Cardiac fibroblast (primary cell): ENCODE measurements around the gene ANKRD17.
A peak's percentile ranks its signal among the peaks of the same experiment; 100 is the strongest.

Experiments used
- DNase-seq, 2 donors: peaks; one replicate each; pipeline versions ENCODE4 v3.0.0 to v3.0.0-alpha.2; 2010; ENCODE audit warnings: low read depth in 2 of 2
- H3K4me3 ChIP-seq, 2 donors: replicated peaks in 1 of 2; 1 replicate in 1 of 2; 2 replicates in 1 of 2; pipeline ENCODE4 v1.5.1; 2011; ENCODE audit warnings: low read depth in 2 of 2, low read length in 2 of 2, mild to moderate bottlenecking in 2 of 2, moderate library complexity in 1 of 2
- TF ChIP-seq, protein P1 (sequence below): IDR thresholded peaks from one replicate; pipeline ENCODE4 v1.5.1; 2011; ENCODE audit warnings: low read depth, mild to moderate bottlenecking, low read length, inconsistent platforms

The ANKRD17 gene

GRCh38 chr4:73248416-73248815 lies 10.2 kb downstream of the ANKRD17 start:
- DNase-seq, result no peak
- TF ChIP-seq, protein P1, sequence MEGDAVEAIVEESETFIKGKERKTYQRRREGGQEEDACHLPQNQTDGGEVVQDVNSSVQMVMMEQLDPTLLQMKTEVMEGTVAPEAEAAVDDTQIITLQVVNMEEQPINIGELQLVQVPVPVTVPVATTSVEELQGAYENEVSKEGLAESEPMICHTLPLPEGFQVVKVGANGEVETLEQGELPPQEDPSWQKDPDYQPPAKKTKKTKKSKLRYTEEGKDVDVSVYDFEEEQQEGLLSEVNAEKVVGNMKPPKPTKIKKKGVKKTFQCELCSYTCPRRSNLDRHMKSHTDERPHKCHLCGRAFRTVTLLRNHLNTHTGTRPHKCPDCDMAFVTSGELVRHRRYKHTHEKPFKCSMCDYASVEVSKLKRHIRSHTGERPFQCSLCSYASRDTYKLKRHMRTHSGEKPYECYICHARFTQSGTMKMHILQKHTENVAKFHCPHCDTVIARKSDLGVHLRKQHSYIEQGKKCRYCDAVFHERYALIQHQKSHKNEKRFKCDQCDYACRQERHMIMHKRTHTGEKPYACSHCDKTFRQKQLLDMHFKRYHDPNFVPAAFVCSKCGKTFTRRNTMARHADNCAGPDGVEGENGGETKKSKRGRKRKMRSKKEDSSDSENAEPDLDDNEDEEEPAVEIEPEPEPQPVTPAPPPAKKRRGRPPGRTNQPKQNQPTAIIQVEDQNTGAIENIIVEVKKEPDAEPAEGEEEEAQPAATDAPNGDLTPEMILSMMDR, result no peak
- no peak overlapping the region for H3K4me3 ChIP-seq

DNA sequence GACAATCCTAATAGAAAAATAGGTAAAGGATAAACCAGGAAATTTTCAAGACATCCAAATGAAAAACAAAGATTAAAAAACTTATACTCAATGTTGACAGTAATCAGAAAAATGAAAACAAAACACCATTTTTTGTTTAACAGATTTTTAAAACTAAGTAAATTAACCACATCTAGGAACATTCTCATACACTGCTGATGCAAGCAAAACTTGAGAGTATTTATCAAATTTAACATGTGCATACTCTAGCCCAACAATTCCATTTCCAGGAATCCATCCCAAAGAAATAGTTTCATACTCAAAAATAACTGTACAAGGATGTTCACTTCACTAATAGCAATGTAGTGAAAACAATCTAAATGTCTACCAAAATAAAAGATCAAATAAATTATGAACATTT lies 11.5 kb downstream of the ANKRD17 start:
- DNase-seq, result no peak
- TF ChIP-seq, protein P1, result no peak
- H3K4me3 ChIP-seq, result no peak overlapping the region

DNA sequence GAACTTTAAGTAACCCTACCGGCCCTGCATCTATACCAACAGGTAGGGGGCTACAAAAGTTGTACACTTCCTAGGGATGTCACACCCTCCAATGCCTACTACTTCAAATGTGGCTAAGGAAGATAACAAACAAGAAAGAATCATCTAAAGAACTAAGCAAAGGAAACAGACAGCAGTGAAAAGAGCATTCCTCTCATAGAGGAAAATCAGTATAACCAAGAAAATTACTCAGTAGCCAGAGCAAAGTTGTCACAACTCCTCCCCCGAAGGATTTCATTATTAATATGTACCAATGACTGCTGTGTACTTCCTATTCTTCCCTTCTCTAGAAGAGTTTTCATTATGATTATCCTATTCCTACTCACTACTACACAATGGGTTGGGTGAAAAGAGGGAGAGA lies 12.6 kb downstream of the ANKRD17 start:
- TF ChIP-seq, protein P1, result no peak
- no peak overlapping the region for H3K4me3 ChIP-seq
- no peak for DNase-seq

DNA sequence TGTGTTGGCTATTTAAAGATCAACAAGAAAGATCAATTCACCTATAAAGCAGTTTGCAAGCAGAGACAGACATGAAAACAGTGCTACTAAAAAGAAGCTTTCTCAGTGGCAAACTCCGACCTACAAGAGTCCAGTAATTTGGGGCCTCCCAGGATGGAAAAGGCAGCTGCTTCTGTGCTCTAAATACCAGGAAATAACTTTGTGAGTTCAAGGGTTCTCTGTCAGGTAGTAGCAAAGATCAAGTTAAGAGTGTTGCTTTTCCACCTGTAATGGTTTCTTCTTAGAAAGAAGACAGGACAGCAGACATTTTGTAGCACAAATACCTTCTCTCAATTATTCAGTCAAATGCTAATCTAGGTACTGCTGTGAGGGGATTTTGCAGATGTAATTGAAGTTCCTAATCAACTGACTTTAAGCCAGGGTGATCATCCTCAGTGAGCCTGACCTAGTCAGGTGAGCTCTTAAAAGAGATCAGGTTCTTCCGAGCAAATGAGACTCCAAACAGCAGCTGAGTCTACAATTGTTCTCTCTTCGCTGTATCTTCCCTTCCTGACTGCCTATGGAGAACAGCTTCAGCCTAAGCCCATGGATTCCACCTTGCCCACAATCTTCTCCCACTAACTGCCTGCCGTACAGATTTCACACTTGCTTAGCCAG lies 13.5 kb downstream of the ANKRD17 start:
- TF ChIP-seq, protein P1, result no peak
- DNase-seq, result no peak
- no peak overlapping the region for H3K4me3 ChIP-seq

DNA sequence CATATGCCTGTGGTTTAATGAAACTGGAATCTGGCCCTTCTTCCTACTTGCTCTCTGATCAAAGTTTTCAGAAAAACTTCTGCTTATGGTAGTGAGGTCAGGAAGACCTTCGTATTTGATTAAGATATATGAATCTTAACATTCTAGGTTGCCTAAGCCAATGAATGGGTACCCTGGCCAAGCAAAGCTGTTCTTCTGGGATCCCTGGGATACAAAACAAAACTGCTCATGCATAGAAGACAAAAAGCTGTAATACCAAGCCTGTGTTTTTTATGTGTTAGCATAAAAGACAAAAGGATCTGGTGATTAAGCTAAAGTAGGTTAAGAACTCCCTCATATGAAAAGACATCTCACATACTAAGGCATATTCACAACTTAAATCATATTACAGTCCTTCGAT lies 21.6 kb downstream of the ANKRD17 start:
- H3K4me3 ChIP-seq, result no peak overlapping the region
- DNase-seq, result no peak
- TF ChIP-seq, protein P1, result no peak

- DNase-seq, result no peak
- TF ChIP-seq, protein P1, result no peak
- H3K4me3 ChIP-seq, result no peak overlapping the region
These were observed 22.4 kb downstream of the ANKRD17 start for GRCh38 chr4:73236151-73236550.

GRCh38 chr4:73234712-73235111 lies 23.9 kb downstream of the ANKRD17 start:
- no peak overlapping the region for H3K4me3 ChIP-seq
- peak in 1 of 2 donors; percentile 28 for DNase-seq
- TF ChIP-seq, protein P1, result no peak
